Hepatic stellate cell (primary cell): ENCODE results near the gene B3GALNT2.

Experiments
- DNase-seq: peaks from one replicate; pipeline ENCODE4 v3.0.0; 2011; ENCODE audit warnings: low spot score

B3GALNT2 gene

GRCh38 chr1:235454021-235454420, 50.2 kb downstream of the B3GALNT2 start:
- DNase-seq = no peak

GRCh38 chr1:235450886-235451483, 53.3 kb downstream of the B3GALNT2 start:
- no peak for DNase-seq

- DNase-seq = no peak
These were observed 53.8 kb downstream of the B3GALNT2 start for GRCh38 chr1:235450433-235450832.

- DNase-seq = no peak
These were observed 55.6 kb downstream of the B3GALNT2 start for GRCh38 chr1:235448616-235449015.

- peak; percentile 62 for DNase-seq
These were observed 61.3 kb downstream of the B3GALNT2 start for GRCh38 chr1:235442788-235443429.

- no peak for DNase-seq
These were observed 63.0 kb downstream of the B3GALNT2 start for GRCh38 chr1:235441159-235441685.

- no peak for DNase-seq
These were observed 70.3 kb downstream of the B3GALNT2 start for GRCh38 chr1:235434001-235434400.

GRCh38 chr1:235430991-235431390, 73.3 kb downstream of the B3GALNT2 start:
- peak; percentile 26 for DNase-seq

GRCh38 chr1:235429143-235429542, 75.1 kb downstream of the B3GALNT2 start:
- no peak for DNase-seq

- no peak for DNase-seq
These were observed 76.8 kb downstream of the B3GALNT2 start for GRCh38 chr1:235427447-235427846.

GRCh38 chr1:235426680-235427079, 77.6 kb downstream of the B3GALNT2 start:
- no peak for DNase-seq

- DNase-seq = no peak
These were observed 78.1 kb downstream of the B3GALNT2 start for GRCh38 chr1:235426143-235426542.

- DNase-seq = no peak
These were observed 78.9 kb downstream of the B3GALNT2 start for GRCh38 chr1:235425357-235425756.

GRCh38 chr1:235424092-235424491, 80.2 kb downstream of the B3GALNT2 start:
- DNase-seq = no peak

GRCh38 chr1:235423214-235423652, 81.0 kb downstream of the B3GALNT2 start:
- DNase-seq = no peak

GRCh38 chr1:235421751-235422150, 82.5 kb downstream of the B3GALNT2 start:
- DNase-seq = no peak

- DNase-seq = peak; percentile 80
These were observed 87.1 kb downstream of the B3GALNT2 start for GRCh38 chr1:235417086-235417697.

- DNase-seq = peak; percentile 24
These were observed 87.6 kb downstream of the B3GALNT2 start for GRCh38 chr1:235416662-235417049.

- peak; percentile 70 for DNase-seq
These were observed 89.0 kb downstream of the B3GALNT2 start for GRCh38 chr1:235415008-235415904.

GRCh38 chr1:235411489-235412486, 92.5 kb downstream of the B3GALNT2 start:
- no peak for DNase-seq

- no peak for DNase-seq
These were observed 93.8 kb downstream of the B3GALNT2 start for GRCh38 chr1:235410467-235410866.
